Superior temporal gyrus (tissue), 1 donor: ENCODE measurements around the gene LCAT.

Experiments
- DNase-seq: peaks from one replicate; pipeline ENCODE4 v3.0.0-alpha.2; 2016; ENCODE audit errors: extremely low spot score

Gene LCAT

DNA sequence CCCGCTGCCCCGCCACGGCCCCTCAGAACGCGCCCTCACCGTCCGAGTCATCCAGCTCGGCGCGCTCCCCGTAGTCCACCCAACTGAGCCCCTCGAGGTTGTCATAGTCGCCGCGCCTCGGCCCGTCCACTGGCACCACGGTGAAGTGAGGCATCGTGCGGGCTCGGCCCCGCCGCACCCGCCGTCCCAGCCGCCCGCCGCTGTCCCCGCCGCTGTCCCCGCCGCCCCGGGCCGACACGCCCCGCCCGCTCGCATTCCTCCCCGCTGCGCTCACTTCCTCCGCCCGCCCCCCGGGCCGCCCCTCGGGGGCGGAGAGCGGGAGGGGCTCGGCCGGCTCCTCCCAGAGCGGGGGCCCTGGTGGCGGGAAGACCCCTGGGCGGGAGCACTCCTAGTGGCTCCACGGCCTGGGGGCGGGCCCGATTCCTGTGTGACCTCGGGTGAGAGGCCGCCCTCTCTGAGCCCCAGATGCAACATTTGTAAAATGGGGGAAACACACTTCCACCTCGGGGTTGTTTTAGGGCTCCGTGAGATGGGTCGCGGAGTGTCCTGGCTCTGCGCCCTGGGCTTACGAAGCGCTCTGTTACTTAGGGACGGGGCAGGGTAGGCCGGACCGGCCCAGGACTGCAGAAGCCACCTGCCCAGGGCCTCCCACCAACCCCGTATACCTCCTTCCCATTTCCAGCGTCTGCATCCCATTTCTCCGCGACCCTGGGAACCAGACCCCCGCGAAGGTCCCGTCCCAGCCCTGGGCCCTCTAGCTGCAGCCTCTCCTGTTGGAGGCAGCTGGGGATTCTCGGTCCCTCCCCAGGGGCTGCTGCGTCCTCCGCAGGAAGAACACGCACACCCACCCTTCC, 24.7 kb upstream of the LCAT start, which contains the start of gene SLC12A4:
SLC12A4 (minus strand) TSS at position 238 of the 854 bp plus-strand sequence; CDS start at position 154, 84 bp downstream.
- no peak for DNase-seq

DNA sequence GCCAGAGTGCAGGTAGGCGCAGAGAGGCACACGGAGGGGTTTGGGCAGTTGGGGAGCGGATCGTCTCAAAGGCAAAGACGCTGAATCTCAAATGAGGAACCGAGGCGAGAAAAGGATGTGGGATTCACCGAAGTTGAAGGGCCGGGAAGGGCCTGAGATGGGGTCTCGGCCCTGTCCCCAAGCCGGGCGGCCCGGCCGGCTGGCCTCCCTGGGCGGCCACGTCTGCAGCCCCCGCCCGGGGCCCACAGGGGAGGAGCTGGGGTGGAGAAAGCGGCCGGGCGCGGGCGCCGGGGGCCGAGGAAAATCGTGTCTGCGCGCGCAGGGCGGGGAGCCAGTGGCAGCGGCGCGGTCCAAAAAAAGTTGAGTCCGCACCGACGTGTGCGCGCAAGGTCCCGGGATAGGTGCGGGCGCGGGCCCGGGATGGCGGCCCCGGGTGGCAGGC, 24.1 kb upstream of the LCAT start:
- DNase-seq: no peak

DNA sequence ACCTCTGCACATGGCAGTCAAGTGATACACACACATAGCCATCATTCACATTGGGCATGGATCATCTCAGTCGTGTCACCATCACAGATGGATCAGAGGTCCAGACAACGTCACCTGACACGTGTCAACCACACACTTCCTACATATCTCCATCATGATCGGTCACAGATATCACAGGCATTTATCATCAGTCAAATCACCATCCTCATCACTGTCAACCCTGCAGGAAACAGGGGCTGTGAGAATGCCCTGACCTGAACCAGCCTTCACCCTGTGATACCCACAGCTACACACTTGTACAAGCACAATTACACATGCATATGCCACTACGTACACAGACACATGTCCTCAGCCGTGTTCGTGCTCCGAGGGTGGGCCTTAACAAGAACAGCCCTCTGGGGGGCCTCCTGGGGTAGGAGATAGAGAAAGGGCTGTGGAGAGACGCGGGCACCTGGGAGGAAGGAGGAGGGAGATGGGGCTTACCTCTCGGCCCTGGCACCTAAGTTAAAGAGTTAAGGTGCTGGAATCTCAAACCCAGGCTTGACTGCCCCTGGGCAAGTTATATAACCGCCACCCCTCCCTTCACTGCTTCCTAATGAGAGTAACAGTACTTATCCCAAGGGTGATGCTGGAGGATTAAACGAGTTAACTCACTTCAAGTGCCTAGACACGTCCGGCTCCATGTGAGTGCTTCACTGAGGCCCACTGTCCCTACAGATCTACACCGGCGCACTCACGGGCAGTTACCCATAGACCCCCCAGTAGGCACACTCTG, 23.4 kb upstream of the LCAT start:
- DNase-seq: no peak

DNA sequence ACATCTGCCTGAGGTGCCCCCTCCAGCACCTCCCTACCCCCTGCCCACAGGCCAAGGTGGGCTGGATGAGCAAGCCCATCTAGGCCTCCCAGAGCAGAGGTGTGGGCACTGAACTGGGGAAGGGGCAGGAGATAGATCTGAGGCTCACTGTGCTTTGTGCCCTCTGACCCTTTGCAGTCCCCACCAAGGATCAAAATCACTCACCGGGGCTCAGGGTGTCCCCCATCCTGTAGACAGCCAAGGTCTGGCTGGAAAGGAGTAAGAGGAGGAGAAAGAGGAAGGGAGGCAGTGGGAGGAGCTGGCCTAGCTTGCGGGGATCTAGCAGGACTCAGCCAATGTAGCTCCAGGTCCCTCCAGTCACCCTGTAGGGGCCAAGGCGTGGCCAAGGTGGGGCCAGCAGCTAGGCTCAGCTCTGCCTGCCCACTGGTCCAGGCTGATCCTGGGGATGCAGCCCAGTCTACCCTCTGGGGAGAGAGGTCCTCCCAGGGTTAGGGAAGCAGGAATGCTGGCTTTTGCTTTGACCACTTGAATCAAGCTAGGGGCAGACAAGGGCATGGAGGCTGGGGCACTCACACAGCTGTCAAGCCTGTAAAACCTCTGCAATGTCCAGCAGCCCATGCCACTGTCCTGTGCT, 22.7 kb upstream of the LCAT start:
- no peak for DNase-seq

DNA sequence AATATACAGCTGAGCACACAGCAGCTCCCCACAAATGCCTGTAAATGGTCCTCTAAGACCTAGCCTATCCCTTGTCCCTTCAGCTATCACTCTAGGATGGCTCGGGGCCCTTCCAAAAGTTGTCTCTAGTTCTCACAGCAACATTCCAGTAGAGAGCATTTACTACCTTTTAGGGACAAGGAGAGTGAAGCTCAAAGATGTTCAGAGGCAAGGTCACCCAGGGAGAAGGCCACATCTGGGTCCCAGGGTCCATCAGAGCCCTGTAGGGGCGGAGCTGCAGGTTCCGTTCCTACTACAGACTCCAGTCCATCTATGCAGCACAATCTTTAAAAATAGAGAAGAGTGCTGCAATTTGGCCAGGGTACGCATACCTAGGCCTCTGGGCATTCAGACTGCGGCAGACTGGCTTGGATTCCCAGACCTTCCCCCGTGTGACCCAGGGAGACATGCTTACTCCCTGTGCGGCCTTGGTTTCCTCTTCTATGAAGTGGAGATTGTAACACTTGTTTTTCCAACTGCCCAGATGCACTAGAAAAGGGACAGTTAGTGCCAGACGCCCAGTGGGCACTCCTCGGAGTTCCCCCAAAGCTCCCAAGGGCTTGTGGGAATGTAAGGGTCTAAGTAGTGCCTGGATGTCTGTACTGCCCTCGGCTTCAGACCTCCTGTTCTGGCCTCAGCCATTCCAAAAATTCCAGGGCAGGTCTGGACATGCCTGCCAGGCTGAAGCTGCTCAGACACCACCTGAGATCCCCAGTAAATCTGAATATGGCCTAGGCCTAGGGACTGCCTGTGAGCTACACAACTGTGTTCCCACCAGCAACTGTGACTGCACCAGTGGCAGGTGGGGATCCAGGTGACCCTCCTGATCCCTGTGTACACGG, 22.0 kb upstream of the LCAT start:
- DNase-seq: no peak

DNA sequence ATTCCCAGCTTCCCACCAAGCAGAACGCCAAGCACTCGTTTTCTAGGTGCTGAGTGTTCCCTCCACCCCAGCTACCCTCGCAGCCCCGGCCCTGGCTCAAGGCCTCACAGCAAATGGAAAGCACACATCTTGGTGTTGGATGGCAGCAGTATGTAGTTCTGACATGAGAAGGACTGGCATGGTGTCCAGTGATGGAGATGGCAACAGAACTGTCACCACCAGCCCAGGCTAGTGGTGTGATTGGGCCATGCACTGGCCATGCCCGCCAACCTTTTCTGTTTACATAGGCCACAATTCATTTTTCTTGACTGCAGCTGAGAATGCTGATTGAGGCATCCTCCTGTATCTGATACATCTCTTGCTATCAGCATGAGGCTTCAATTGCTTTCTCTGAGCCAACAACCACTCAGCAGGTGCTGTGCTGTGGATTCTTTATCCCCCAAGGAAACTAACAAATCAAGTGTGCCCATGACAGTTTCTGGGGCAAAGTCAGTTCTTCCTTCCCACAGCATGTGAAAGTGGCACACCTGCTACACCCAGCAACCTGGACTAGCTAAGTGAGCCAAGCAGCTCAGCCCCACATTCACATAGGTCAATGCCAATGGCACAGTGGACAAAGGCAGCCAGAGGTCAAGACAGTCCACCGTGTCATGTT, 20.7 kb upstream of the LCAT start:
- no peak for DNase-seq

DNA sequence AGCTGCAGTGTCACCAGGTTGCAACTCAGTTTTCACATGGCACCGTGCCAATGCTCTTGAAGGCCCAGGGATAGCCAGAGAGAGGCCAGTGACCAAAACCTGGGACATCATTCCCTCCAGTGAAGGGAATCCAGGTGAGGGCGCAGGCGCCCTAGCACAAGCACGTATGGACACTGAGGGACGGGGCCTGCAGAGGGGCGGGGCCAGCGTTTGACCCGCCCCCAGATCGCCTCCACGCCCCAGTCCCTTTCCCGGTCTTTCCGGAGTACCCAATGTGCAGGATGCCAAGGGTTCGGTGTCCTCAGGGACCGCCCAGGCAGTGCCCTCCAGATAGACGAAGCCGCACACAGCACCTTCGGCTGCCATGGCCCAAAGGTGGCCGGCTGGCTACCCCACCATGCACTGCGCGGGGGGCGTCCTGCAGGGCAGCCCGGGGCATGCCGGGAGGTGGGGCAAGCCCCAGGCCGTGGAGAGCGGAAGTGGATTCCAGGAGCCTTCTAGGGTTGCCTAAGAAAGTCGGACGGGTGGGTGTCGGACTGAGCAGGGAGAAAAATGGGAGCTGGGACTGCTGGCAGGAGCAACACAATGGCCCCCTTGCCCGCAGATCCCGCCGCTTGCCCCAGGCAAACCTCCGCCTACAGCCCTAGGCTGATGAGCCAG, 19.9 kb upstream of the LCAT start:
- no peak for DNase-seq

DNA sequence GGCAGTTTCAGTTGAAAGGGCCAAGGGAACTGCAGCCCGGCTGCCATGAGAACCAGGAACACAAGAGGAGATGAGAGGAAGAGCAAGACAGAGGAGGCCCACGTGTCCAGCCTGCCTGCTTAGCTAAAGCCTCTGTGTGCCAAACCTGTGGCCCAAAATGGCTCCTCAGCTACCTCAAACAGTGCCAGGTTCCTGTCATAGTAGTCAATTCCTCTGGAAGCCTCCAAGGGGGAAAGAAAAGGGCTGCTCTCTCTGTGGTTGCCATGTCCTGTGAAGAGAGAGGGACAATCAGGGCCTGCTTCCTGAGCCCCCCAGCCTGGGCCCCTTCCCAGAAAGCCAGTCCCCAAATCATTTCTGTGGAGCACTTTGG, 19.4 kb upstream of the LCAT start:
- no peak for DNase-seq

DNA sequence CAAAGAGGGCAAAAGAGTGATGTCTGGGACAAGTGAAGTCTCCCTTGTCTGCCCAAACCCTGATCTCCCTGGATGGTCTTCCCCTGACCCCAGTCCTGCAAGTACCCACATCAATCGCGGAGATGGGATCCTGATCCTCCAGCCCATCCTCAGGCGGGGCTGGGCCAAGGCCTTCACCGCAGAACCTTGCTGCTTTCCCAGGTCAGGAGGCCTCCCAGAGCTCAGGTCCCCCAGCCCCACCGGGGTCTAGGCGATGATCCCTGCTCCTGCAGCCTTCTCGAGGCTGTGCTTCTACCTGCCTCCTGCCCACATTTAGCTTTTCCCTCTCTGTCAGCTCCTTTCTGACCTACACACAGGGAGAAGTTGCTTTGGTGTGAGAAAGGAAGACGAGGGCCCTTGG, 18.2 kb upstream of the LCAT start:
- DNase-seq: no peak

DNA sequence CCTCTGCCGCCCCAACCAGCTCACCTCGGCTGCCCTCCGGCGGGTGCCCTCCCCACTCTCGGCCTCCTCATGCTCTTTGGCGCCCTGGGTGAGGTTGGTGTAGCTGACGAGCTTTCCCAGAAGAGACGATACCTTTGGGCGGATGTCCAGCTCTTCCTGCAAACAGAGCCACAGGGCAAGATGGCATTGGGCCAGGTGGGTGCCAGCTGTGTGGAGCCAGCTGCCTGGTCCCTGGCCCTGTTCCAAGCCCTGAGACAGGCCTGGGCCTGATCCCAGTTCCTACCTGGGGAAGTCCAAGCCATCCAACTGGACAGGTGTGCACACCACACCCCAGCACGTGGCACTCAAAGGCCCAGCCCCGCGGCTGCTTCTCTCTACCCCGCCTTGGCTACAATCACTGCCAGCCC, 17.6 kb upstream of the LCAT start:
- no peak for DNase-seq

DNA sequence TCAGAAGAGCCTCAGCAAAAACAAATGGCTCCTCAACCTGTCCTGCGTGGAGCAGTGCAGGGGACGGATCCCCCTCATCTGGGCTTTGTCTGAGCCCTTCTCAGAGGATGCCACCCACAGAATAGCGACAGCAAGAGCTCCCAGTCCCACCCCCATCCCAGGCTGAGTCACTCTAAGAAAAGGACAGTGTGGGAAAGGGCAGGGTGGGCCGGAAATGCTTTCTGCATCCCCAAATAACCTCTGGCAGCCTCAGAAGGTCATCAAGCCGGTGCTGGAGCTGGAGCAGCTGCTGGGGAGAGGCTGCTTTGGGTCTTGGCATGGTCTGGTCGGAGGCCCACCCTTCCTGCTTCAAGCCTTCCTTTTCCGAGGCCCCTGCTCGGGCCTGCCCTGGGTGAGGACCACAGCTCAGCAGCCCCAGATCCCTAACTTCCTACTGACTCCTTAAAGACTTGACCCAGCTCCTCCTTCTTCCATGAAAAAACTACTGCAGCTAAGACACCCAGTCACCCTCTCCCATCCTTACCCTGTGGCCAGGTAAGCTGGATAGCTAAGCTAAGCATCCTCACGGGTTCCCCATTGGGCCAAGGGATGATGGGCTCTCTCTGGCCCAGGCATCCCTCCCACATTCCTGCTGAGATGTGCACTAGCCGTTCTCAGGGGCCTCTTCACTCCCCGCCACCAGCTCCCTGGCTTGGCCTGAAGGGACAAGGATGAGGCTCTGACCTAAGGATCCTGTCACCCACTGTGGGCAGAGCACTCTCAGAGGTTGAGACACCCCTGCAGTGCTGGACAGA, 15.8 kb upstream of the LCAT start:
- DNase-seq: no peak

DNA sequence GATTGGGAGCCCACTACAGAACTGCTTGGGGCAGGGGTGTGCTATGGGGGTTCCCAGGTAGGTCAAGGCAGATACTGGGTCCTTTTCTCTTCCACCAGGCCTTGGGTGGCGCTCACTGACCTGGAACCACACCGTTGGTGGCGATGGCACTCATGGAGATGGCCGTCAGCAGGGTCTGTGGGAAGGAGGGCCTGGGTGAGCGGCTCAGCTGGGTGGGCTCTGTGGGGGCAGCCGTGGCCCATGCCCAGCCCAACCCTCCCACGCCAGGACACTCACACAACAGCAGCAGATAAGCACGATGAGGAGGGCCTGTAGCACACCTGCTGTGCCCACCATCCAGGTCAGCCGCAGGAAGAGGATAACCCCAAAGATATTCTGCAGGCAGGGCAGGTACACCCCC, 13.7 kb upstream of the LCAT start:
- DNase-seq: no peak

DNA sequence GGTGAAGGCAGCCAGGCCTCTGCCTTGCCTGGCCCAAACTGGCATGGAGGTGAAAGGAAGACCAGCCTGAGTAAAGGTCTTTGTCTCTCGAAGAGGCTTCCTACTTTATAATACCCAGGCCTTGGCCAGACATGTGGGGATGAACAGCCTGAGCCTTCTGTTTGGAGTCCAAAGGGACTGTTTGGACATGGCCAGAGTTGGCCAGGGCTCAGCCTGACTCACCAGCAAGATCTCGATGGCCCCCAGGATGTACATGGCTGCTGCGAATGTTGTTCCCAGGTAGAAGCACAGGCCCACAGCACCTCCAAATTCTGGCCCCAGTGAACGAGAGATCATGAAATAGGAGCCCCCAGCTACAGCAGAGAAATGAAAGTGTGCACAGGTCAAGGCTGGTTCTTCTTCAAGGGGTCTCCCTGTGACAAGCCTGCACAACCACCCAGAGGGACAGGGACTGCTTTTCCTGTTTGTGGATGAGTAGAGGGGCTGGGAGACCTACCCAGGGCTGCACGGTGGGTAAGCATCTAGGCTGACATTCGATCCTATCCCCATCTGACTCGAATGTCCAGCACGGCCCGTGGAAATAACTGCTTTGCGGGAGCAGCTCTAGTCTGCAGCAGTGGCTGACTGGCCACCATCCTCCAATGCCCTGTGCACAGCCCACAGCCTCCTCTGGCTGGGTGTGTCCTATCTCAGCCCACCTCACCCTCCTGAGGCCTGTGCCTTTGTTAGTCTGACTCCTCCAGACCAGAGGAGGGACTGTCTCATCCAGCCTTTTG, 10.7 kb upstream of the LCAT start:
- DNase-seq: no peak

DNA sequence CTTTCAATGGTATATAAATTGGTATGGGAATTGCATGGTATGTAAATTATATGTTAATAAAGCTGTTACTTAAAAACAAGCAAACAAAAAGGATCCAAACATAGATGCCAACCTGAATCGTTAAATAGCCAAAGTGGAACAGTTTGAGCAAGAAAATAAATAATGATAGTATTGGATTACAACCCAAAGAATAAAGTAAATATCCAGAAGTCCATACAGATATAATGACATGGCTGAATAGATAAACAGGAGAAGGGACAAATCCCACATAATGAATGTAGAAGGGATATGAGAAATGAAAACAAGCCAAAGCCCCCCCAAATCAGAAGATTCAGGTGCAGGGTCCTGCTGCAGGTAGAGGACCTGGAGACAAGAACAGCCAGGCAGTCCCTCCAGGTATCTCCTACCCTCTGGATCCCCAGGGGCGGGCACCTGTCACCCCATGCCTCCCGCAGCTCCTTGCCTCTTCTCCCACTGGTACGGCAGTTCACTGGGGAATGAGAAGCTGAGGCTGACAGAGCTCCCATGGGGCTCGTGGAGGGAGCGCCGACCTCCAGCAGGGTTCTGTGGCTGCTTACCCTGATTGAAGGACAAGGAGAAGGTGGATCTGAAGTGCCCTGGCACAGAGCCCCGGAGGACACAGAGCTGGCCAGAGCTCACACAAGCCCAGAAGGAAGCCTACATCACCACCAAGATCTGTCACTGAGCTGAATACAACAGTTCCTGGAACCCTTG, 9.9 kb upstream of the LCAT start:
- DNase-seq: no peak

DNA sequence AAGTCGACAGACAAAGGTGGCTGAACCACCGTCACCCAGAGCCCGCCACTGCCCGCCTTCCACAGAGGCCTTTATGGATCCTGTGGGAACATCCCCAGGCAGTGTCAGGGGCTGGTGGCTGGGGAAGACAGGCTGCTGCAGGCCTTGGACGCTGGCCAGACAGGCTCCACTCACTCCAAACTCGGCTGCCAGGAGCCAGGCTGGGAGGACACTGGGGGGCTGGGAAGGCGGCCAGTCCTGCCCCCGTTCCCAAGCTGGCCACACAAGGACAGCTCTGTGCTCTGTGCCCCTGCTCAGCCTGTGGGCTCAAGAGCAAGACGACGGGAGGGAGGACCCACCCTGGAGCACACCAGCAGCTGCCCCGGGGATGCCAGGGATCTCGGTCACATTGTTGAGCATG, 7.6 kb upstream of the LCAT start:
- DNase-seq: peak; percentile 83

DNA sequence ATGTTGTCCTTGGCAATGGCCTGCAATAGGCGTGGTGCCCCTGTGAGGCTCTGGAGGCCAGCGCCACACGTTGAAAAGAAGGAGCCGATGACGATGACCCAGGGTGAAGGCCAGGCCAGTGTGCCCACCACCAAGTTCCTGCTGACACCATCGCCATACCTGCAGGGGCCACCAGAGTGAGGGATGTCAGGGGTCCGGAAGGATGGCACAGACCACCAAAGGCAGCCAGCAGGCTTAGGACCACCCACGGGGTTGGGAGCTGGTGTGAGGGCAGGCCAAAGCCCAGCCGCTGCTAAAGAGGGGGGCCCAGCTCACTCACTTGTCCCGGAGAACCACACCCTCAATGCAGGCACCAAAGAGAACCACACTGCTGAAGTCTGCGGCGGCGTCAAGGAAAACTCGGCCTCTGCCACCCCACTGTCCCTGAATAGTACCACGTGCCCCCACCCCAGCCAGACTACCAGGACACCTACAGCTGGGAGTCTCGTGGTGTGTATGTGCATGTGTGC, 6.5 kb upstream of the LCAT start:
- DNase-seq: no peak

DNA sequence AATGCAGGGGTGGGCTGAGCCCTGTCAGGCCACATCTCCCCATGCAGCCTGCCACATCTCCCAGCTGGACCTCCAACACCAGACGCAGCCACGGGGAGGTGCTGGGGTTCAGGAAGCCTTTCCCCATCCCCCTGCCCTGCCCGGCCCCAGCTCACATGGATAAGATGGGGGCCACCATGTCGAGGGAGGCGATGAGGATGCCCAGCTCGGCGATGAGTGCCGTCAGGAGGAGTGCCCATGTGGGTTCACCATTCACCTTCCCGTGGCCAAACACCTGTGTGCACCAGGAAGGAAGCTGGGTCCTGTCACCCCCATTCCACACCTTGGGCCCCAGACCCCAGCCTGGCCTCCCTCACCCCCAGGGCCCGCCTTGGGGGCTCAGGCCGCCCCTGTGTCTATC, 5.7 kb upstream of the LCAT start:
- DNase-seq: no peak

DNA sequence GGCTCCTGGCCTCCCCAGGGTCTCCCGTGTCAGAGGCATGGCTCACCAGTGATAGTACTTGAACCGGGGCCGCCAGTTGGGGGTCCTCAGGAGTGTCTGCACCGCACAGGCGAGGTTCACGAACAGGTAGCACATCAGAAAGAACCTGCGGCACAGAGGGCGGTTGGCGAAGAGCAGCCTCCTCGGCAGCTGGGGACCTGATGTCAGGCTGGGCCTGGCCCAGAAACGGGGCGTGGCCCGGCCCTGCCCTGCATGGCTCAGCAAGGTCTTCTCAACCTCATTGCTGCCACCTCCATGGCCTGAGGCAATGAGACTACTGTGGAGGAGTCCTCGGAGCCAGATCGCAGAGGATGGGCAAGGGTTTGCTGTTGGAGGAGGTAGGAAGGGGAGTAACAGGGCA, 4.1 kb upstream of the LCAT start:
- no peak for DNase-seq
